ENCODE data around the gene TNFAIP8.
"Not testable (repeated sequence)": the region's sequence is repeated elsewhere in the genome, so short reads cannot be mapped to it uniquely, and the experiment has no call there.

TNFAIP8 gene

GRCh38 chr5:119409235-119409815 is 53.5 kb downstream of the TNFAIP8 start:
- H3K4me3 ChIP-seq: no peak overlapping the region
- no peaks in the 10 kb centered on the region for H3K27me3 ChIP-seq (ENCODE audit: low read depth)
- no peaks in the 10 kb centered on the region for H3K9me3 ChIP-seq
- in situ Hi-C loops (cut with MboI; ENCODE audit: low sequenced_read_pairs): no loop called here
- no peak for DNase-seq (ENCODE audit: low spot score in 2 of 2)
- no peaks in the 10 kb centered on the region for H3K36me3 ChIP-seq (replicated peaks)
- peaks cover 7% of the 10 kb centered on the region for H3K4me1 ChIP-seq

- no peak for DNase-seq (ENCODE audit: low spot score in 2 of 2)
- Histone ChIP-seq H3K27me3 (ENCODE audit: low read depth) (no peaks in the 10 kb centered on the region), H3K4me3 (no peak overlapping the region), H3K9me3 (no peaks in the 10 kb centered on the region), H3K36me3 (replicated peaks) (no peaks in the 10 kb centered on the region), H3K4me1 (peaks cover 7% of the 10 kb centered on the region)
- in situ Hi-C loops (cut with MboI; ENCODE audit: low sequenced_read_pairs): loop anchor here (10.0 kb wide), 1 partner anchor 426 kb away; the partner anchor contains the start of gene DTWD2
Observed at GRCh38 chr5:119410448-119411159, 54.8 kb downstream of the TNFAIP8 start.

- in situ Hi-C loops (cut with MboI; ENCODE audit: low sequenced_read_pairs): loop anchor here (10.0 kb wide), 1 partner anchor 427 kb away; the partner anchor contains the start of gene DTWD2
- H3K9me3 ChIP-seq: no peaks in the 10 kb centered on the region
- H3K36me3 ChIP-seq (replicated peaks): no peaks in the 10 kb centered on the region
- H3K4me1 ChIP-seq: peaks cover 7% of the 10 kb centered on the region
- H3K27me3 ChIP-seq (ENCODE audit: low read depth): no peaks in the 10 kb centered on the region
- peak; percentile 68 to 71 for DNase-seq (ENCODE audit: low spot score in 2 of 2)
- H3K4me3 ChIP-seq: peak overlapping the region; percentile 26
Observed at GRCh38 chr5:119411361-119412278, 55.8 kb downstream of the TNFAIP8 start.

GRCh38 chr5:119412279-119413227 is 56.7 kb downstream of the TNFAIP8 start:
- Histone ChIP-seq H3K4me3 (peak overlapping the region; percentile 26; the same call in 1 of the 2 replicates), H3K36me3 (replicated peaks) (no peaks in the 10 kb centered on the region), H3K9me3 (no peaks in the 10 kb centered on the region), H3K4me1 (peaks cover 7% of the 10 kb centered on the region), H3K27me3 (ENCODE audit: low read depth) (no peaks in the 10 kb centered on the region)
- in situ Hi-C loops (cut with MboI; ENCODE audit: low sequenced_read_pairs): loop anchor here (10.0 kb wide), 1 partner anchor 428 kb away; the partner anchor contains the start of gene DTWD2
- DNase-seq (ENCODE audit: low spot score in 2 of 2): no peak

GRCh38 chr5:119414124-119414734 is 58.4 kb downstream of the TNFAIP8 start:
- not testable (repeated sequence) for H3K9me3 ChIP-seq; H3K36me3 ChIP-seq (replicated peaks); DNase-seq (ENCODE audit: low spot score in 2 of 2); H3K27me3 ChIP-seq (ENCODE audit: low read depth); H3K4me3 ChIP-seq
- H3K4me1 ChIP-seq: peaks cover 11% of the 10 kb centered on the region
- in situ Hi-C loops (cut with MboI; ENCODE audit: low sequenced_read_pairs): loop anchor here (10.0 kb wide), 1 partner anchor 429 kb away; the partner anchor contains the start of gene DTWD2

GRCh38 chr5:119417891-119418605 is 62.2 kb downstream of the TNFAIP8 start:
- Histone ChIP-seq H3K27me3 (ENCODE audit: low read depth) (no peaks in the 10 kb centered on the region), H3K36me3 (replicated peaks) (no peaks in the 10 kb centered on the region), H3K9me3 (no peaks in the 10 kb centered on the region), H3K4me1 (peaks cover 4% of the 10 kb centered on the region; the same call in 1 of the 2 replicates), H3K4me3 (no peak overlapping the region)
- in situ Hi-C loops (cut with MboI; ENCODE audit: low sequenced_read_pairs): loop anchor here (10.0 kb wide), 1 partner anchor 433 kb away; the partner anchor contains the start of gene DTWD2
- DNase-seq (ENCODE audit: low spot score in 2 of 2): no peak

- in situ Hi-C loops (cut with MboI; ENCODE audit: low sequenced_read_pairs): loop anchor here (10.0 kb wide), 1 partner anchor 434 kb away; the partner anchor contains the start of gene DTWD2
- Histone ChIP-seq H3K4me1 (peaks cover 4% of the 10 kb centered on the region; the same call in 1 of the 2 replicates), H3K27me3 (ENCODE audit: low read depth) (no peaks in the 10 kb centered on the region), H3K4me3 (no peak overlapping the region), H3K36me3 (replicated peaks) (no peaks in the 10 kb centered on the region), H3K9me3 (no peaks in the 10 kb centered on the region)
- DNase-seq (ENCODE audit: low spot score in 2 of 2): no peak
Observed at GRCh38 chr5:119418606-119419100, 62.8 kb downstream of the TNFAIP8 start.

- H3K9me3 ChIP-seq: no peaks in the 10 kb centered on the region
- H3K4me3 ChIP-seq: no peak overlapping the region
- H3K27me3 ChIP-seq (ENCODE audit: low read depth): no peaks in the 10 kb centered on the region
- H3K36me3 ChIP-seq (replicated peaks): no peaks in the 10 kb centered on the region
- peaks cover 4% of the 10 kb centered on the region; the same call in 1 of the 2 replicates for H3K4me1 ChIP-seq
- in situ Hi-C loops (cut with MboI; ENCODE audit: low sequenced_read_pairs): no loop called here
- DNase-seq (ENCODE audit: low spot score in 2 of 2): no peak
Observed at GRCh38 chr5:119420169-119420568, 64.3 kb downstream of the TNFAIP8 start.

GRCh38 chr5:119426057-119426456 is 70.2 kb downstream of the TNFAIP8 start:
- H3K4me1 ChIP-seq: no peaks in the 10 kb centered on the region
- in situ Hi-C loops (cut with MboI; ENCODE audit: low sequenced_read_pairs): no loop called here
- no peaks in the 10 kb centered on the region for H3K27me3 ChIP-seq (ENCODE audit: low read depth)
- H3K36me3 ChIP-seq (replicated peaks): no peaks in the 10 kb centered on the region
- no peak overlapping the region for H3K4me3 ChIP-seq
- H3K9me3 ChIP-seq: no peaks in the 10 kb centered on the region
- no peak for DNase-seq (ENCODE audit: low spot score in 2 of 2)

GRCh38 chr5:119427060-119427459 is 71.2 kb downstream of the TNFAIP8 start:
- Histone ChIP-seq H3K36me3 (replicated peaks) (no peaks in the 10 kb centered on the region), H3K9me3 (no peaks in the 10 kb centered on the region), H3K27me3 (ENCODE audit: low read depth) (no peaks in the 10 kb centered on the region), H3K4me1 (no peaks in the 10 kb centered on the region), H3K4me3 (no peak overlapping the region)
- no peak for DNase-seq (ENCODE audit: low spot score in 2 of 2)
- in situ Hi-C loops (cut with MboI; ENCODE audit: low sequenced_read_pairs): no loop called here

GRCh38 chr5:119427596-119427995 is 71.8 kb downstream of the TNFAIP8 start:
- H3K36me3 ChIP-seq (replicated peaks); H3K4me1 ChIP-seq; in situ Hi-C loops (cut with MboI; ENCODE audit: low sequenced_read_pairs); H3K27me3 ChIP-seq (ENCODE audit: low read depth); H3K9me3 ChIP-seq; H3K4me3 ChIP-seq; DNase-seq (ENCODE audit: low spot score in 2 of 2): not testable (repeated sequence)

- H3K36me3 ChIP-seq (replicated peaks); H3K27me3 ChIP-seq (ENCODE audit: low read depth); in situ Hi-C loops (cut with MboI; ENCODE audit: low sequenced_read_pairs); DNase-seq (ENCODE audit: low spot score in 2 of 2); H3K9me3 ChIP-seq; H3K4me1 ChIP-seq; H3K4me3 ChIP-seq: not testable (repeated sequence)
Observed at GRCh38 chr5:119428166-119428565, 72.3 kb downstream of the TNFAIP8 start.
